ENCODE results near the gene GSAP.

The GSAP gene

GRCh38 chr7:77438131-77438530 is 22.0 kb upstream of the GSAP start:
- no peak for DNase-seq (ENCODE audit: low spot score)

- no peak for DNase-seq (ENCODE audit: low spot score)
Measured at GRCh38 chr7:77434570-77435275, 18.6 kb upstream of the GSAP start.

GRCh38 chr7:77433901-77434300 is 17.8 kb upstream of the GSAP start:
- no peak for DNase-seq (ENCODE audit: low spot score)

- no peak for DNase-seq (ENCODE audit: low spot score)
Measured at GRCh38 chr7:77430927-77431326, 14.8 kb upstream of the GSAP start.

GRCh38 chr7:77428777-77429231 is 12.7 kb upstream of the GSAP start:
- DNase-seq (ENCODE audit: low spot score), result no peak

GRCh38 chr7:77427996-77428603 is 12.0 kb upstream of the GSAP start:
- DNase-seq (ENCODE audit: low spot score), result no peak

GRCh38 chr7:77426521-77427051 is 10.4 kb upstream of the GSAP start:
- DNase-seq (ENCODE audit: low spot score), result no peak

GRCh38 chr7:77426052-77426404 is 9.9 kb upstream of the GSAP start:
- no peak for DNase-seq (ENCODE audit: low spot score)

- DNase-seq (ENCODE audit: low spot score), result no peak
Measured at GRCh38 chr7:77425101-77426051, 9.2 kb upstream of the GSAP start.

GRCh38 chr7:77422500-77422899 is 6.4 kb upstream of the GSAP start:
- no peak for DNase-seq (ENCODE audit: low spot score)

GRCh38 chr7:77420986-77421672 is 5.0 kb upstream of the GSAP start:
- DNase-seq (ENCODE audit: low spot score), result no peak

GRCh38 chr7:77420438-77420837 is 4.3 kb upstream of the GSAP start:
- no peak for DNase-seq (ENCODE audit: low spot score)

- no peak for DNase-seq (ENCODE audit: low spot score)
Measured at GRCh38 chr7:77419102-77419501, 3.0 kb upstream of the GSAP start.

- DNase-seq (ENCODE audit: low spot score), result no peak
Measured at GRCh38 chr7:77417801-77418200, 1.7 kb upstream of the GSAP start.

GRCh38 chr7:77416621-77417371 is 647 bp upstream of the GSAP start:
- DNase-seq (ENCODE audit: low spot score), result peak; percentile 26

GRCh38 chr7:77415476-77415822 is 700 bp downstream of the GSAP start:
- peak; percentile 21 for DNase-seq (ENCODE audit: low spot score)

- DNase-seq (ENCODE audit: low spot score), result no peak
Measured at GRCh38 chr7:77413861-77414424, 2.2 kb downstream of the GSAP start.

GRCh38 chr7:77413128-77413527 is 3.0 kb downstream of the GSAP start:
- no peak for DNase-seq (ENCODE audit: low spot score)

GRCh38 chr7:77409739-77410547 is 6.2 kb downstream of the GSAP start:
- DNase-seq (ENCODE audit: low spot score), result no peak
